HG03064 (cell line): ENCODE data around the gene KLRC3.
"Not testable (repeated sequence)": the region's sequence is repeated elsewhere in the genome, so short reads cannot be mapped to it uniquely, and the experiment has no call there.

Source experiments
- ATAC-seq: cut with Tn5 transposase; IDR thresholded peaks from one replicate; pipeline ENCODE4 v1.9.1; 2021; ENCODE audit warnings: low read depth; ENCODE audit not compliant: unreplicated experiment

The KLRC3 gene

DNA sequence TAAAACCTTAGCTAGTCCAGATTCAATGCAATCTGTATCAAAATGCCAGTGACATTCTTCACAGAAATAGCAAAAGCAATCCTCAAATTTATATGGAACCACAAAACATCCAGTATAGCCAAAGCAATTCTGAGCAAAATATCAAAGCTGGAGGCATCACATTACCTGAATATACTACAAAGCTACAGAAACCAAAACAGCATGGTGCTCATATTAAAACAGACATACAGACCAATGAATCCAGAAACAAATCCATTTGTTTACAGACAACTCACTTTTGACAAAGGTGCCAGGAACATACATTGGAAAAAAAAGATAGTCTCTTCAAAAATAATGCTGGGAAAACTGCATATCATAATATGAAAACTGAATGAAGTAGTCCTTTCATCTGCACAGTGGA, 15.6 kb downstream of the KLRC3 start:
- no peak for ATAC-seq

DNA sequence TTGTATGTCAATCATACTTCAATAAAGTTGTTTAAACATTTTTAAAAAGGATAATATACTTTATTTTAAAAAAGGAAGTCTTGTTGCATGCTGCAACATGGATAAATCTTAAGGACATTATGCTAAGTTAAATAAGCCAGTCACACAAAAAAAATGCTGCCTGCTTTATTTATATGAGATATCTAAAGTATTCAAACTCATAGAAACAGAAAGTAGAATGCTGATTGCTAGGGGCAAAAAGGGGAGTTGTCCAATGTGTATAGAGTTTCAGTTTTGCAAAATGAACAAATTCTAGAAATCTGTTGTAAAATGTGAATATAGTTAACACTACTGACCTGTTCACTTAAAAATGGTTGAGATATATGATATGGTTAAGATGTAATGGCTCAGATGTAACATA, 19.6 kb downstream of the KLRC3 start:
- ATAC-seq = no peak

DNA sequence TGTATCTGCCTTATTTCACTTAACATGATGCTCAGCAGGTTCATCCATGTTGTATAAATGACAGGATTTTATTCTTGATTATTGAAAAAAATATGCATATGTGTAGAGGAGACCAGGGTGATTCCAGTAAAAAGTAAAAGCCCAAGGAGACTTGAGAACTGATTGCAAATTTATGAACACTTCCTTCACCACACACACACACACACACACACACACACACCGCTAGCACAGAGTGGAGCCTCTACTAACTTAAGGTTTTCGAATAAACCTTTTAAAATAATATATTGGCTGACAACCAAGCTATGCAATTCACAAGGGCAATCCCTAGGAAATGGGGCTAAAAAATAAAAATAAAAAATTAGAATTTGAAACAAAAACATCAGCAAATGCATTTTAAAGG, 22.2 kb downstream of the KLRC3 start:
- ATAC-seq = no peak

DNA sequence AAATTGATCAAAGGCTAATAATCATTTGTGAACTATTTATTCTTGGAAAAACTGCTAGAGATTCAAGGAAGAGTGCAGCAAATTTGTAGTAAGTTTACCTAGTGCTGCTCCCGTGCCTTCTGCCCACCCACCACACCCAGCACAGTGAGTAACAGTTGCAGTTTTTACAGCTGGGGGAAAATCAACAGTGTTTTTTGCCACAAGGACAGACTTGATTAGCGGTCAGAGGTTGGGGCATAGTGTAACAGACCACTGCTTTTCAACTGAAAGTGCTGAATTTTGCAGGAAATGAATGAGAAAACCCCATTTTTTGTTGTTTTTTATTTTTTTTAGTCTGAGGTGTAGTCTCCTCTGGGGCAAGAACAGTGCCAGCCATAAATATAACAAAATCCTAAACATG, 23.1 kb downstream of the KLRC3 start:
- no peak for ATAC-seq

DNA sequence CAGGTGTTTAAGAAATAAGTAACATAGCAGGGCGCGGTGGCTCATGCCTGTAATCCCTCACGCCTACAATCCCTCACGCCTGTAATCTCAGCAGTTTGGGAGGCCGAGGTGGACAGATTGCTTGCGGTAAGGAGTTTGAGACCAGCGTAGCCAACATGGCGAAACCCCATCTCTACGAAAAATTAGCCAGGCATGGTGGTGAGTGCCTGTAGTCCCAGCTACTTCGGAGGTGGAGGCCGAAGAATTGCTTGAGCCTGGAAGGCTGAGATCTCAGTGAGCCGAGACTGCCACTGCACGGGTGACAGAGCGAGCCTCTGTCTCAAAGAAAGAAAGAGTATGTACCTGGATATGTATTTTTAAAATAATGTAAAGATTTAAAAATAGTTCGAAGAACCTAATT, 24.2 kb downstream of the KLRC3 start:
- ATAC-seq = not testable (repeated sequence)

DNA sequence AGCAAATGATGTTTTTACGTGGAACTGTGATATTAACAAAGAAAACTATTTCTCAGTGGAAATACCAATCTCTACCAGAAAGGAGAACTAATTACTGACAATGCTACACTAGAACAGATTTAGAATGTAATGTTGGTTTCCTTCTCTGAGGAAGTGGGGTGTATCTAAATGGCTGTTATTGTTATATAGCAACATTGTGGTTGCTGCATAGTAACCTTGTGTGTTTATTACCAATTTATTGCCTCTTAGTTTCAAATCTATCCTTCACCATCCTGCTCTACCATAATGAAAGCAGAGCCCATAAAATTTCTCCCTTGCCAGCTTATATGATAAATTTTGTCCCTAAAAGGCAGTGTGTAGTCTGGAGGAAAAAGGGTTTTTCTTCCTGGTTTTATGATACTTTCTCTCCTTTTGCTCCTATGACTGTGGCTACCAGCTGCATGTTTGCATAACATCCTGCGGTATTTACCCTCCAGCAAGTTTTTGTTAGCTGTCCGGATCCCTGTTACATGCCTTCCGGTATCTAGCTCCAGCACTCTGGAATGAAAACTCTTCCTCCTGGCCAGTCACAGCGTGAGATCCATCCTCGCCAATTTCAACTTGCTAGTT, 24.9 kb downstream of the KLRC3 start:
- ATAC-seq = peak; percentile 67

DNA sequence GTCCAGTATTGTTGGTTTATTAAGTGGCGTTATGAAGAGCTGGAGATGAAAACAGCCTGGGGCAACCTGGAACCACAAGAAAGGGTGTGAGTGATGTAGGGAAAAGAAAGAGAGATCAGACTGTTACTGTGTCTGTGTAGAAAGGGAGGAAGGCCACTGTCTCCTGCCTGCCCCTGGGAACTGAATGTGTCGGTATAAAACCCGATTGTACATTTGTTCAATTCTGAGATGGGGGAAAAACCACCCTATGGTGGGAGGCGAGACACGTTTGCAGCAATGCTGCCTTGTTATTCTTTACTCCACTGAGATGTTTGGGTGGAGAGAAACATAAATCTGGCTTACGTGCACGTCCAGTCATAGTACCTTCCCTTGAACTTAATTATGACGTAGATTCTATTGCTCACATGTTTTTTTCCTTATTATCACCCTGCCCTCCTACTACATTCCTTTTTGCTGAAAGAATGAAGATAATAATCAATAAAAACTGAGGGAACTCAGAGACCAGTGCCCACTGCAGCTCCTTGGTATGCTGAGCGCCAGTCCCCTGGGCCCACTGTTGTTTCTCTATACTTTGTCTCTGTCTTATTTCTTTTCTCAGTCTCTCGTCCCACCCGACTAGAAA, 25.8 kb downstream of the KLRC3 start:
- ATAC-seq = not testable (repeated sequence)

DNA sequence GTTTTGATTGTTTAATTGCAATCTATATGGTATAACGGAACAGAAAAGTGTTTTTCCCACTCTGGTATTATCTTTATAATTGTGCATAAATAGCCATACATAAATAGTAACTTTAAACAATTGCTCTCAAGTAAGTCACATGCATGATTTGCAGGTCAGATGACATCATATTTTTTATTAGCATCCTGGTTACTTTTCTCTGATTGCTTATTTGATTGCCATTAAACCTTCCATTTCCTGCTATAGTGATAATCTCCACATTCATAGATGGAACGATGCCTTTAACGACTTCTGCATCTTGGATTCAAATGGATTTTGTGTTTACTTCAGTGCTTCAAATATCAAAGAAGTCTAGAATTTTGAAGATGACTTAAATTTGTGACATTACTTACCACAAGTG, 27.1 kb downstream of the KLRC3 start:
- ATAC-seq = no peak

DNA sequence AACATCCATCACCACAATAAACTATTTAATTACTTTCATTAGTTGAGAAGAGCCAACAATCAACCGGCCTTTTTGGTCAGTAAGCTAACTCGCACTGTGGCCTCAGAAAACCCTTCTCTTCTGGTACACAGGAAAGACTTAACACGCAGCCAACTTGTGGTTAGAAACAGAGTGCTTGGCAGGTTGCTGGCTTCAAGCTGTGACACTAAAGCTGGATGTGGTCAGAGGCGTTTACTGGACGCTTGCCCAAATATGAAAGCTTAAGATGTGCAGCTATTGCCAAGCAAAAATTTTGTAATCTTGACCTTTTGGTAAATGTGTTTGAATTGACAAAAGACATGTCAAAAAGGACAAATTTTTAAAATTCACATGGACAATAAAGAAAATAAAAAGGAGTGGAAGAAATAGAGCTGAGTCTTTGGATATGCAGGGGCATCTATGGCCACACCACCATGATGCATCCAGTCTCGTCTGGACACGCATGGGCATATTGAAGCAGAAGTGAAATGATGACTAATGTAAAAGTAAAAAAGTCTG, 27.9 kb downstream of the KLRC3 start:
- ATAC-seq = peak; percentile 61

DNA sequence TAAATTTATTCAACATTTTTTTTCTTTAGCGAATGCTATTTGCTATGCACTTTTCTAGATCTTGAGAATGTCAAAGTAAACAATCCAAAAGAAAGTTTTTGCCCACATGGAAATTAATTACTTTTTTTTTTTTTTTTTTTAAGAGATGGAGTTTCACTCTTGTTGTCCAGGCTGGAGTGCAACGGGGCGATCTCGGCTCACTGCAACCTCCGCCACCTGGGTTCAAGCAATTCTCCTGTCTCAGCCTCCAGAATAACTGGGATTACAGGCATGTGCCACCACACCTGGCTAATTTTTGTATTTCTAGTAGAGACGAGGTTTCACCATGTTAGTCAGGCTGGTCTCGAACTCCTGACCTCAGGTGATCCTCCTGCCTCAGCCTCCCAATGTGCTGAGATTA, 29.4 kb downstream of the KLRC3 start:
- not testable (repeated sequence) for ATAC-seq

DNA sequence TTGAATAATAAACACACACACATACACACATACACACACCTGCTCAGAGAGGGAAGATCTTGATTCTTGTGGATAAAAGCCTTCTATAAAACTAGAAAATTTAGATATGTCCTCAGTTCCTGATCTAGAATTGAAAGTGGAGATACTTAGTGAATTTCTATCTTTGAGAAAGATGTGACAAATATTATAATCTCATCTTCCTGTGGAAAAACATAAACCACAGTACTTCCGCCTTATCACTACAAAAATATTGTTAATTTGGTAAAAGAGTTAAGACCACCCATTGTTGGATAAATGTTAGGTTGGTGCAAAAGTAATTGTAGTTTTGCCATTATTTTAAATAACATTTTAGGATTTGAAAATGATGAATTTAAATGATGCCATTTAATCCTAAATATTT, 30.5 kb downstream of the KLRC3 start, which contains the start of gene KLRK1:
TSS of gene KLRK1 (minus strand) at position 138 of the 400 bp plus-strand sequence. CDS start 1,231 bp downstream, outside the sequence.
- ATAC-seq = no peak

DNA sequence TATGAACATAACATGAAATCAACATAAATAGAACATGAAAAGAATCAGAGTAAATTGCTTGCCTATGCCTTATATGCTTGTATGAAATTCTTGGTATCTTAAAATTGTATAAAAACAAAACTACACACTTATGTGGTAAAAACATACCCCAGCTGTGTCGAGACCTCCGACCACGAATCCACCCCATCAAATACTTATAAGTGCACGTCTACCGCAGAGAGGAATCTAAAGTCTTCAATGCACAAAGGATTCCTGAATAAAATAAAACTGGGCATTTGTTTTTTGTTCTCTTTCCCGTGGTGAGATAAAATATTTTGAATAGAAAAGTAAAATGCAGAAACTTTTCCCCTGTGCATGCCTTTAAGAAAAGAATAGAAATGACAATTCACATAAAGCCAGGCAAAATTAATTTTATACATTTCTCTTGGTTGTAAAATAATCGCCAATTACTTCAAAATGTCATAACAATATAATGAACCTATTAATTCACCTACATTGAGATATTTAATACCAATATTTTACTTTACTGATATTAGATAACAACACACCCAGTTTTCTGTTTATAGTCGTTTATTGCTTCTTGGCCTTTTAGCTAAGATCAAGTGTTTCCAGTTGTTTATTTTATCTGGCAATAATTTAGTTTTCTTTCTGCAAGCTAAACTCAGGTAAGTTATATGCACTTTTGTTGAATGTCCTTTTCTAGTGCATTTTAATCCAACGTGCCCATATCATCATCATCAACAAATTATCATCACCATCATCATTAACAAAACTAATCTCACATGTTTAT, 31.6 kb downstream of the KLRC3 start:
- ATAC-seq = no peak

DNA sequence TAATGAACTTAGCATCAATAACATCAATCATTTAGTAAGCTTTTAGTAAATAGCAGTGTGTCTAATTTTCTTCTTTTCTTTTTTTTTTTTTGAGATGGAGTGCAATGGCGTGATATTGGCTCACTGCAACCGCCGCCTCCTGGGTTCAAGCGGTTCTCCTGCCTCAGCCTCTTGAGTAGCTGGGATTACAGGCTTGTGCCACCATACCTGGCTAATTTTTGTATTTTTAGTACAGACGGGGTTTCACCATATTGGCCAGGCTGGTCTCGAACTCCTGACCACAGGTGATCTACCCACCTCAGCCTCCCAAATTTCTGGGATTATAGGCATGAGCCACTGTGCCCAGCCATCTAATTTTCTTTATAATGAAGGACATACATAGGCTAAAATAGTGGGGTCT, 32.9 kb downstream of the KLRC3 start:
- not testable (repeated sequence) for ATAC-seq

DNA sequence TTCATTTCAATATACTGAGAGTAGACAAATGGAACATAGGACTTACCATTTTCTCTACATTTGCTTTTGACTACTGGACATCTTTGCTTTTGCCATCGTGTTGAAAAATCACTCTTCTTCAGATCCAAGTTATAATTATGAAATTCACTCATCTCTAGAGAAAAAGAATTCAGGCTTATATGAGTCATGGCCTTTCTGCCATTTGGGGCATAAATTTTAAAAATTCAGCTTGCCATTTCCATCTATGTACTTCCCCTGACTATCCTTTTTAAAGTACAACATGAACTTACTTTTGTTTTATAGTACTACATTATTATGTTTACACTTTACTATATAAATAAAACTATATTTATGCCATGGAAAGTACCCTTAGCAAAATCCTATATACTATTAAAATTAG, 33.5 kb downstream of the KLRC3 start:
- no peak for ATAC-seq

DNA sequence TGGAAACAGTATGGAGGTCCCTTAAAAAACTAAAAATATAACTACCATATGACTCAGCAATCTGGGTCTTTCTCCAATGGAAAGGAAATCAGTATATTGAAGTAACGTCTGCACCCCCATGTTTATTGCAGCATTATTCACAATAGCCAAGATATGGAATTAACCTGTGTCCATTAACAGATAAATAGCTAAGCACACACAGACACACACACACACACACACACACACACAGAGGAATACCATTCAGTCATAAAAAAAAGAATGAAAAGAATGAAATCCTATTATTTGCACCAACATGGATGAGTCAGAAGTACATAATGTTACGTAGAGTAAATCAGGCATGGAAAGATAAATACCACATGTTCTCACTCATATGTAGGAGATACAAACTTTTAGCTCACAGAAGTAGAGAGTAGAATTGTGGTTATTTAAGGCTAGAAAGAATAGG, 35.2 kb downstream of the KLRC3 start:
- no peak for ATAC-seq

DNA sequence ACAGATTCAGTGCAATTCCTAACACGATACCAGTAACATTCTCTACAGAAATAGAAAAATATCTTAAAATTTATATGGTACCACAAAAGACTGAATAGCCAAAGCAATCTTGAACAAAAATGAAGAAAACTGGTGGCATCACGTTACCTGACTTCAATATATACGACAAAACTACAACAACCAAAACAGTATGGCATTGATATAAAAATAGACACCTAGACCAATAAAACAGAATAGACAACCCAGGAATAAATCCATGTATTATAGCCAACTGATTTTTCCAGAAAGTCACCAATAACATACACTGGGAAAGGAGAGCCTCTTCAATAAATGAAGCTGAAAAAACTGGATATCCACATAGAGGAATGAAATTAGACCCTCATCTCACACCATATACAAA, 36.2 kb downstream of the KLRC3 start:
- ATAC-seq = no peak

DNA sequence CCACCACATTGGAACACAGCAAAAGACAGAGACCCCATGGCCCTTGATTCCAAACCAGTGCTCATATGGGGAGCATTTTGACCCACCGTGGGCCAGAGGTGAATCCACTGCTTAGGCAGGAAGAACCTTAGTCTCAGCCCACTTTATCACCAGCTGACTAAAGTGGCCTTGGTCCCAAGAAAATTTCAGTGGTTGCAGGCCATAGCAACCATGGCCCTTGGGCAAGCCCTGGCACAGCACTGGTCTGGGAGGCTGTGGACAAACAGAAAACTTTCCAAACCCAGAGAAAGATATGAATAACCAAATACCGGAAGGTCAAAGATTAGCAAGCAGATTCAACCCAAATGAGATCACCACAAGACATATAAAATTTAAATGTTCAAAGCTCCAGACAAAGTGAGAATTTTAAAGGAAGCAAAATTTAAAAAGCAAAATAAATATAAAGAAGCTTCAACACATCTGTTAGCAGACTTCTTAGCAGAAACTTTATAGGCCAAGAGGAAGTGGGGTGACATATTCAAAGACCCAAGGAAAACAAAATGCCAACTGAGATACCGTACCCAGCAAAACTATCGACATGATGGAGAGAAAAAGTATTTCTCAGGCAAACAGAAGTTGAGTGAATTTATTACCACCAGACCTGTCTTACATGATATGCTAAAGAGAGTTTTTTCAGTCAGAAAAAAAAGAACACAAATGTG, 38.3 kb downstream of the KLRC3 start:
- no peak for ATAC-seq

DNA sequence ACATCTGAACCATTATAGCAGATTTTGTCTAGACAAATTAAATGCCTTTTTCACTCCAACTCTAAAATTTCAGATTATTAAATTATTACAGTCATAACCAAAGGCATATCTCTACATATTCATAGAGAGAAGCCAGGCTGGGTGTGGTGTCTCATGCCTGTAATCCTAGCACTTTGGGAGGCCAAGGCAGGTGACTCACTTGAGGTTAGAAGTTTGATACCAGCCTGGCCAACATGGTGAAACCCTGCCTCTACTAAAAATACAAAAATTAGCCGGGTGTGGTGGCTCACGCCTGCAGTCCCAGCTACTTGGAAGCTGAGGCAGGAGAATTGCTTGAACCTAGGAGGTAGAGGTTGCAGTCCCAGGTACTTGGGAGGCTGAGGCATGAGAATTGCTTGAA, 41.7 kb downstream of the KLRC3 start:
- not testable (repeated sequence) for ATAC-seq

DNA sequence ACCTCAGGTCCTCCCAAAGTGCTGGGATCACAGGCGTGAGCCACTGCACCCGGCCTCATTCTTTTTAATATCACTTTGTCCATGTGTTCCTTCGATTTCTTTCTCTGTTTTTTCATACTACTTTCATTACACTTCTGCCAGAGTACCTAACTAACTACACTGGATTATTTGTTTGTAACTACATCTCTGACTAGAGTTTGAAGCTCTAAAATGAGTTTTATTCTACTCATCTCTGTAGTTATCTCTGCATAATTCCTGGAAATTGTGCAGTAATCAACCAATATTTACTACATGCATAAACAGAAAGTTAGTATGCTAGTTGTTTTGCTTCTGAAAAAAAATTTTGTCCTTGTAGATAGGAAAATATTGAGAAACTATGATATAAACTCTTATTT, 45.8 kb downstream of the KLRC3 start:
- no peak for ATAC-seq

DNA sequence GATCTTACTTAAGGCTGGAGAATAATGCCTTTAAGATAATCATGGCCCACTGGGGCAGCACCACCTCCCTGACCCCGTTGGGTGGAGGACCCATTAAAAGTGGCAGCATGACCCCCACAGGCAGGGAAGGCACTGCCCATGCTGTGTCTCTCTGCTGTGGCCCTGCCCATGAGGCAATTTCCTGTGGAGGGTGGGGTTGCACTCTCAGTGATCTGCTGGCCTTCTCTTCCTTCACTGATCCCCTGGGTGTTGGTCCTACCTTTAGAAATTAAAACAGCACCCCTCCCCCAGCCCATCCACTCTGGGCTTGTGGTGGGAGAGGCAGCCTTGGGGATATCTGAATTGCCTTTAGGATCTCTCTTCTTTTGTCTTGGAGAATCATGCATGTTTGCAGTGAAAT, 47.8 kb downstream of the KLRC3 start:
- no peak for ATAC-seq
